Measurements from ENCODE around the gene SERPINB2.

SERPINB2 gene

DNA sequence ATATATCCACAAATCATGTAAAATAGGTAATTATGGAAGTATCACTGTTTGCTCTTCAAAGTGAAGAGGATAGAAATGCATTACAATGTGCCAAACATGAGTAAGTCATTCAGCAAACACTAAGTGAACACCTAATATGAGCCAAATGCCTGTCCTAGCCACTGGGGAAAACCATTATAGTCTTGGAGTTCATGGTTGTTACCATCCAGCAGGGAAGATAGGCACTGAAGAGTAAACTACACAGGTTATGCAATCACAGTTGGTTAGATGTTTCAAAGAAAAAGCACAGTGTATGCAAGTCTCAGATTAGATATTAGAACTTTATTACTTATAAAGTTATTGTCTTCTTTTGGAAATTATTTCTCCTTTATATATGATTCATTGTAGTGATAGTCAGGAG is 3.9 kb upstream of the SERPINB2 start:
- no peaks in the 10 kb centered on the region for H3K27me3 ChIP-seq (ENCODE audit: control insufficient read depth in 5 of 5, insufficient read depth in 4 of 5, low read length in 5 of 5)
- H3K4me3 ChIP-seq (ENCODE audit: low read depth in 1 of 5, low read length in 5 of 5): no peak overlapping the region
- H3K27ac ChIP-seq (ENCODE audit: low read depth, low read length): no peak overlapping the region
- no peaks in the 10 kb centered on the region for H3K9me3 ChIP-seq (ENCODE audit: control insufficient read depth in 5 of 5, low read length in 5 of 5)
- H3K4me1 ChIP-seq (ENCODE audit: control insufficient read depth in 5 of 5, insufficient read depth in 5 of 5, low read length in 5 of 5): peaks cover 0 to 16% (median 7%) of the 10 kb centered on the region in 5 donors
- no peaks in the 10 kb centered on the region for H3K36me3 ChIP-seq (ENCODE audit: control insufficient read depth in 5 of 5, insufficient read depth in 5 of 5, low read length in 5 of 5)
- no peak overlapping the region for H3K9ac ChIP-seq (ENCODE audit: low read length in 5 of 5)

DNA sequence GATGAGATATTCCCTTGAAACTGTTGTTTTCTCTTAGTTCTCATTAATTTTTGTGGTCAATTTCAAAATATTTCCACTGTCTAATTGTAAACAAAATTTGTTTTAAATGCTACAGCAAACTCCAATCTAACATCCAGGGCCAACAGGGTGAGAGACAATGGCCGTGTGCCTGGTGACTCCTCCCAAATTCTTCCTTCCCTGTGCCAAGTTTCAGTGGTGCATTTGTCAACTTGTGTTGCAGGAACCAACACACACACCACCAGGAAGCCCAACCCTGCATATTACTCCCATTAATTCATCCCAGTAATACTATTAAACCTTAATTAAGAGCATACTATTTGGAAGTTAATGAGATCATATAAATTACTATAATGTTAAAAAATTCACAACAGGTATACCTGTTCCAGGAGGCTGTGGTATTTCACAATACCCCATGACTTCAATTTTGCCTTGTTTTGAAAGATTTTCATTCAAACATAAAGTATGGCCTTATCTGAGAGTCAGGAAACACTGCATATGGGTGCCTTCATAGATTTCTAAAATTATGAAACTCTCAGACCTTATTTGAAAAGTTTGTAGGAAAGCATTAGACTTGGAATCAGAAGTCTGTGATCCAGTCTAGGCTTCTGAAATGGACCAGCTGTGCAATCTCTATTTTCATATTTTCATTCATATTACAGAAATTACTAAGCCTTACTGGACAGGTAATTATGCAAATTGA is 1.1 kb downstream of the SERPINB2 start:
- Histone ChIP-seq H3K9me3 (ENCODE audit: control insufficient read depth in 5 of 5, low read length in 5 of 5) (no peaks in the 10 kb centered on the region), H3K4me3 (ENCODE audit: low read depth in 1 of 5, low read length in 5 of 5) (no peak overlapping the region), H3K27me3 (ENCODE audit: control insufficient read depth in 5 of 5, insufficient read depth in 4 of 5, low read length in 5 of 5) (no peaks in the 10 kb centered on the region), H3K4me1 (ENCODE audit: control insufficient read depth in 5 of 5, insufficient read depth in 5 of 5, low read length in 5 of 5) (peaks cover 0 to 30% (median 8%) of the 10 kb centered on the region in 5 donors), H3K27ac (ENCODE audit: low read depth, low read length) (no peak overlapping the region), H3K36me3 (ENCODE audit: control insufficient read depth in 5 of 5, insufficient read depth in 5 of 5, low read length in 5 of 5) (no peaks in the 10 kb centered on the region), H3K9ac (ENCODE audit: low read length in 5 of 5) (no peak overlapping the region)

DNA sequence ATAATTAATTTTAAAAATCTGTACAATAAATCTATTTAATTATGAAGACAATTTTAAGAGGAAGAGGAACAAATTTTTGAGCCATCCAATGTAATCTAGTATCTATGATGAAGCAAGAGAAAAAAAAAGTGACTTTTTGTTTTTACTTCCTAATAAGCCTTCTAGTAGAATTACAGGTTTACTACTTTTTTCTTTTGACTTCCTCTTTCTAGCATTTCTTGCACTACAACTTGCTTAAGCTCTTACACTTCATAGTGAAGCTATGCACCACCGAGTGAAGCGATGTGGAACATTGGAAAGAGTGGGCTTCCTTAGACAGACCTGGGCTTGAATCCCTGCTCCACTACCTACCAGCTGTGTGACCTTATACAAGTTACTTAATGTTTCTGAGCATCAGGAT is 2.1 kb downstream of the SERPINB2 start:
- H3K36me3 ChIP-seq (ENCODE audit: control insufficient read depth in 5 of 5, insufficient read depth in 5 of 5, low read length in 5 of 5): no peaks in the 10 kb centered on the region
- no peaks in the 10 kb centered on the region for H3K9me3 ChIP-seq (ENCODE audit: control insufficient read depth in 5 of 5, low read length in 5 of 5)
- no peak overlapping the region for H3K4me3 ChIP-seq (ENCODE audit: low read depth in 1 of 5, low read length in 5 of 5)
- H3K27ac ChIP-seq (ENCODE audit: low read depth, low read length): no peak overlapping the region
- no peak overlapping the region for H3K9ac ChIP-seq (ENCODE audit: low read length in 5 of 5)
- H3K27me3 ChIP-seq (ENCODE audit: control insufficient read depth in 5 of 5, insufficient read depth in 4 of 5, low read length in 5 of 5): no peaks in the 10 kb centered on the region
- peaks cover 0 to 30% (median 8%) of the 10 kb centered on the region in 5 donors for H3K4me1 ChIP-seq (ENCODE audit: control insufficient read depth in 5 of 5, insufficient read depth in 5 of 5, low read length in 5 of 5)

DNA sequence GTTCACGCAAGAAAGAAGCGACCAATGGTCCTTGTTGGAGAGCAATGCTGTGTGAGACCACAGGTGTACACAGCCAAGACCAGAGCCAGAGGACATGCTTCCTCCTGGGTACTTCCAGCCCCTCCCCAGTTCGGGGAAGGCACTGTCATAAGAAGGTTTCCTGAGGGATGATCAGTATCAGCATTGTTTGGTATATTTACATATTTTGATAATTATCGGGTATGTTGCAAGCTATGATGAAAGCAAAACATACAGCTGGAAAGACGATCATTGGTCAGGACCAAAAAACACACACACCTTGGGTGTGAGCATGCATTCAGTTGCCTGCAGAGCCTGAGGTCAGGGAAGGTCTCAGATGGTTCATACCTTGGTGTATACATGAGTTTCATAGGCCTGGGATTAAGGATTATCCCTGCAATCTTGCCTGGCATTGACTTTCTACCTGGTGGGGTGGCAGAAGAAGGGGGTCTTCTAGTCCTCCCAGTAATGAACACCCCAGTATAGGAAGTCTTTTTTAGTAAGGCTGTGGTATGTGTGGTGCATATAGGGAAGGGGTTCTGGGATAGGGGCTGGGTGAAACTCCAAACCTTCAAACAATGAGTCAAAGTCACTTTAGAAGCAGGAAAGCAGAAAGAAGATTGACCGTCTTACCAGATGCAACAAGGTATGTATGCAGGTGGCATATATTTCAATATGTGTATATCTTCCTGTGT is 2.9 kb downstream of the SERPINB2 start:
- no peaks in the 10 kb centered on the region for H3K36me3 ChIP-seq (ENCODE audit: control insufficient read depth in 5 of 5, insufficient read depth in 5 of 5, low read length in 5 of 5)
- no peaks in the 10 kb centered on the region for H3K9me3 ChIP-seq (ENCODE audit: control insufficient read depth in 5 of 5, low read length in 5 of 5)
- peaks cover 0 to 30% (median 8%) of the 10 kb centered on the region in 5 donors for H3K4me1 ChIP-seq (ENCODE audit: control insufficient read depth in 5 of 5, insufficient read depth in 5 of 5, low read length in 5 of 5)
- H3K27me3 ChIP-seq (ENCODE audit: control insufficient read depth in 5 of 5, insufficient read depth in 4 of 5, low read length in 5 of 5): no peaks in the 10 kb centered on the region
- no peak overlapping the region for H3K4me3 ChIP-seq (ENCODE audit: low read depth in 1 of 5, low read length in 5 of 5)
- H3K27ac ChIP-seq (ENCODE audit: low read depth, low read length): no peak overlapping the region
- H3K9ac ChIP-seq (ENCODE audit: low read length in 5 of 5): no peak overlapping the region

DNA sequence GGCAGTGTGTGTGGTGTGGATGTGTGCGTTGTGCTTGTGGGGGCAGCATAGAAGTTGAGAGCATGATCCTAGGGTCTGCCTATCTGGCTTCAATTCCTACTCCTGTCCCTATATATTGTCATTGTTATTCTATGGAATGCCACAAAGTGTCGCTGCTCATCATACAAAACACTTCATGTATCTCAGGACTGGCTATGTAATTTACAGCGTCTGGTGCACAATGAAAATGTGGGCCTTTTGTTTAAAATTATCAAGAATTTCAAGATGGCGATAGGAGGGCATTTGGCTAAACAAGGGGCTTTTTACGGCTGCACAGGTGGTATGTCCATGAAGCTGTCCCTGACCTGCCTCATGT is 3.4 kb downstream of the SERPINB2 start:
- peaks cover 0 to 30% (median 8%) of the 10 kb centered on the region in 5 donors for H3K4me1 ChIP-seq (ENCODE audit: control insufficient read depth in 5 of 5, insufficient read depth in 5 of 5, low read length in 5 of 5)
- H3K36me3 ChIP-seq (ENCODE audit: control insufficient read depth in 5 of 5, insufficient read depth in 5 of 5, low read length in 5 of 5): no peaks in the 10 kb centered on the region
- H3K9ac ChIP-seq (ENCODE audit: low read length in 5 of 5): no peak overlapping the region
- H3K9me3 ChIP-seq (ENCODE audit: control insufficient read depth in 5 of 5, low read length in 5 of 5): no peaks in the 10 kb centered on the region
- no peak overlapping the region for H3K4me3 ChIP-seq (ENCODE audit: low read depth in 1 of 5, low read length in 5 of 5)
- no peak overlapping the region for H3K27ac ChIP-seq (ENCODE audit: low read depth, low read length)
- no peaks in the 10 kb centered on the region for H3K27me3 ChIP-seq (ENCODE audit: control insufficient read depth in 5 of 5, insufficient read depth in 4 of 5, low read length in 5 of 5)

DNA sequence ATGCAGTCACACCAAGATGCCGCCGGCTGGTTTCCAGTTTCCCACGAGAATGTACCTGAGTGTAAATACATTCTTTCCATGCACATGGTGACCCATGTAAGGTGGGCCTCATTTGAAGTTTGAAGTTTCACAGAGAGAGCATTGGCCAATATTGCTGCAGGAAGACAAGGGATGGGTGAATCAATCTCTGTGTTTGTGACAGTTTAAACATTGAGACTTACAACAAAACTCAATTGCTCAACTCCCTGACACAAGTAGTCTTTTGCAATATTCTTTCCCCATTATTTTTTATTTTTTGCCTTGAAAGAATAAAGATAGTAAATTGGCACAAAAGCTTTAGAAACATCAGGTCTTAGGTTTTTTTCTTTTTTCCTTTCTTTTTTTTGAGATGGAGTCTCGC is 5.1 kb downstream of the SERPINB2 start:
- no peak overlapping the region for H3K4me3 ChIP-seq (ENCODE audit: low read depth in 1 of 5, low read length in 5 of 5)
- no peak overlapping the region for H3K9ac ChIP-seq (ENCODE audit: low read length in 5 of 5)
- H3K9me3 ChIP-seq (ENCODE audit: control insufficient read depth in 5 of 5, low read length in 5 of 5): no peaks in the 10 kb centered on the region
- H3K27me3 ChIP-seq (ENCODE audit: control insufficient read depth in 5 of 5, insufficient read depth in 4 of 5, low read length in 5 of 5): no peaks in the 10 kb centered on the region
- no peaks in the 10 kb centered on the region for H3K36me3 ChIP-seq (ENCODE audit: control insufficient read depth in 5 of 5, insufficient read depth in 5 of 5, low read length in 5 of 5)
- H3K27ac ChIP-seq (ENCODE audit: low read depth, low read length): no peak overlapping the region
- peaks cover 3 to 35% (median 17%) of the 10 kb centered on the region in 5 donors for H3K4me1 ChIP-seq (ENCODE audit: control insufficient read depth in 5 of 5, insufficient read depth in 5 of 5, low read length in 5 of 5)

DNA sequence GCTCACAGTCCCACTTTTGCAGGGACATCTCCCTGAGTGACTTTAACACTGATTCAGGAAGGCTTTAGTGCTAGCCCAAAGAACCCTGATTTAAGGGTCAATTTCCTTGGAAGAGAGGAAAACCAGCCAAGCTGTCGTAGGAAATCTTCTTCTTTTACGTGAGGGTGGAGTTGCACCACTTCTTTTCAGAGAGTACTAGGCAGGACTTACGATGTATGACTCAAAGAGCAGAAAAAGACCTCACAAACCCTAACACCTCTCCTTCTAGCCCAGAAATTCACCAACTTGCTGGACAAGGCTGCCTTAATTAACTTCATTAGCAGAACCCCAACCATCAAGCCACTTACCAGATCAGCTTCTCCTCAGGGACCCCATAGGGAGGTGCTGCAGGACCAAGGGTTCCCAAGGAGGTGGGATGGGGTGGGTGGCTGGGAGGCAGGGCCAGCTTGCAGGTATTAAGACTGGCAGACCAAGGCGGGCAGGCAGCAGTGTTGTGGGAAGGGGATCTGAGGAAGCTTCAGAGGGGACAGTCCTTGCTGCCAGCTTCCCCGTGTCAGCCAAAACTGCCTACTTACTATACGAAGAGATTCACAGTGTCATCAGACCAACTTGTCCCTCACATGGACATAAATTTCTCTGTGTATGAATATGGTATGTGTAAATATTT is 6.7 kb downstream of the SERPINB2 start:
- no peak overlapping the region for H3K27ac ChIP-seq (ENCODE audit: low read depth, low read length)
- no peaks in the 10 kb centered on the region for H3K9me3 ChIP-seq (ENCODE audit: control insufficient read depth in 5 of 5, low read length in 5 of 5)

DNA sequence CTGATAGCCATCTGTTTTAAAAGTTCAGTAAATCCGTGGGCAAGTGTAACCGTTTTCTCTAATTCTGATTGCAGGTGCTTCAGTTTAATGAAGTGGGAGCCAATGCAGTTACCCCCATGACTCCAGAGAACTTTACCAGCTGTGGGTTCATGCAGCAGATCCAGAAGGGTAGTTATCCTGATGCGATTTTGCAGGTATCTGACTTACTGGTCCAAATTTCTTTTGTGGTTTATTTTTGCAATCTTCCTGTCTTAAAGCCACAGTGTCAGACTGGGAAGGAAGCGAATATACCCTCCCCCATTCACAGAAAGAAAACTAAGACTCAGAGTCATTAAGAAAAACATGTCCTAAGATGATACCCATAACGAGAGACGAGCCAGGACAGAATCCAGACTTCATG is 7.7 kb downstream of the SERPINB2 start:
- H3K4me1 ChIP-seq (ENCODE audit: control insufficient read depth in 5 of 5, insufficient read depth in 5 of 5, low read length in 5 of 5): peaks cover 3 to 20% (median 8%) of the 10 kb centered on the region in 5 donors
- H3K27me3 ChIP-seq (ENCODE audit: control insufficient read depth in 5 of 5, insufficient read depth in 4 of 5, low read length in 5 of 5): no peaks in the 10 kb centered on the region
- H3K9ac ChIP-seq (ENCODE audit: low read length in 5 of 5): no peak overlapping the region
- H3K4me3 ChIP-seq (ENCODE audit: low read depth in 1 of 5, low read length in 5 of 5): no peak overlapping the region
- H3K27ac ChIP-seq (ENCODE audit: low read depth, low read length): no peak overlapping the region
- H3K36me3 ChIP-seq (ENCODE audit: control insufficient read depth in 5 of 5, insufficient read depth in 5 of 5, low read length in 5 of 5): no peaks in the 10 kb centered on the region
- H3K9me3 ChIP-seq (ENCODE audit: control insufficient read depth in 5 of 5, low read length in 5 of 5): no peaks in the 10 kb centered on the region

More for the DNA sequence above, 6.7 kb downstream of the SERPINB2 start:
- Histone ChIP-seq H3K36me3 (ENCODE audit: control insufficient read depth in 5 of 5, insufficient read depth in 5 of 5, low read length in 5 of 5) (no peaks in the 10 kb centered on the region), H3K4me1 (ENCODE audit: control insufficient read depth in 5 of 5, insufficient read depth in 5 of 5, low read length in 5 of 5) (peaks cover 3 to 20% (median 8%) of the 10 kb centered on the region in 5 donors), H3K4me3 (ENCODE audit: low read depth in 1 of 5, low read length in 5 of 5) (no peak overlapping the region), H3K27me3 (ENCODE audit: control insufficient read depth in 5 of 5, insufficient read depth in 4 of 5, low read length in 5 of 5) (no peaks in the 10 kb centered on the region), H3K9ac (ENCODE audit: low read length in 5 of 5) (no peak overlapping the region)

DNA sequence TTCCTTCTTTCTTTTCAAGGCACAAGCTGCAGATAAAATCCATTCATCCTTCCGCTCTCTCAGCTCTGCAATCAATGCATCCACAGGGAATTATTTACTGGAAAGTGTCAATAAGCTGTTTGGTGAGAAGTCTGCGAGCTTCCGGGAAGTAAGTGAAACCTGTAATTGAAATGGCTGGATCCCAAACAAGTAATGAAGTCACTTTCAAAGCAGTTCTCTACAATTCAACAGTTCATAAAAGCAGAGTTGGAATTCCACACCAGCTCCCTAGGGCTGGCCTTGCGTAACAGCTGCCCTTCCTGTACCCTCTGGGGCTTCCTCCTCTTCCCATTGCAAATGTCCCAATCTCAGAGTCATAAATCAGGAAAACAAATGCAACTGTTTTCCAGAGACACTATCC is 9.6 kb downstream of the SERPINB2 start:
- Histone ChIP-seq H3K27ac (ENCODE audit: low read depth, low read length) (no peak overlapping the region), H3K36me3 (ENCODE audit: control insufficient read depth in 5 of 5, insufficient read depth in 5 of 5, low read length in 5 of 5) (no peaks in the 10 kb centered on the region), H3K4me1 (ENCODE audit: control insufficient read depth in 5 of 5, insufficient read depth in 5 of 5, low read length in 5 of 5) (peaks cover 3 to 19% (median 8%) of the 10 kb centered on the region in 5 donors)

DNA sequence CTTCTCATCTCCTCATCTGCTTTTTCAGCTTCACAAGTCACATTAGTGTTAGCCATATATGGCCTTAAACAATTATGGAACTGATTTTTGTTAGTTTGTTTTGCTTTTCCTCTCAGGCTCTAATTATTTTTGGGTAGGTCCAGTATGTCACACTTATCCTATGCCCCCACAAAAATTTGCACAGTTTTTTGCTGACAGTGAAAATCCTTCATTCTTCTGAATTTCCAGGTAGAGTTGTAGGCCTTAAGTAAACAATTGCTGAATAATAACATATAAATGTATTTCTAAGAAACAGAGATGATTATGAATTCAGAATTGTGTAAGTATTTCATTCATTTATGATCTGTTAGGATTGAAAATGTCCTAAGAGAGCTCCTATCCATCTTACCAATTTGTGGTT is 11.7 kb downstream of the SERPINB2 start:
- no peak overlapping the region for H3K9ac ChIP-seq (ENCODE audit: low read length in 5 of 5)
- no peaks in the 10 kb centered on the region for H3K9me3 ChIP-seq (ENCODE audit: control insufficient read depth in 5 of 5, low read length in 5 of 5)
- peaks cover 3 to 9% (median 8%) of the 10 kb centered on the region in 5 donors for H3K4me1 ChIP-seq (ENCODE audit: control insufficient read depth in 5 of 5, insufficient read depth in 5 of 5, low read length in 5 of 5)
- no peaks in the 10 kb centered on the region for H3K36me3 ChIP-seq (ENCODE audit: control insufficient read depth in 5 of 5, insufficient read depth in 5 of 5, low read length in 5 of 5)
- no peaks in the 10 kb centered on the region for H3K27me3 ChIP-seq (ENCODE audit: control insufficient read depth in 5 of 5, insufficient read depth in 4 of 5, low read length in 5 of 5)
- no peak overlapping the region for H3K27ac ChIP-seq (ENCODE audit: low read depth, low read length)
- H3K4me3 ChIP-seq (ENCODE audit: low read depth in 1 of 5, low read length in 5 of 5): no peak overlapping the region

More for the DNA sequence above, 9.6 kb downstream of the SERPINB2 start:
- Histone ChIP-seq H3K9ac (ENCODE audit: low read length in 5 of 5) (no peak overlapping the region), H3K9me3 (ENCODE audit: control insufficient read depth in 5 of 5, low read length in 5 of 5) (no peaks in the 10 kb centered on the region), H3K4me3 (ENCODE audit: low read depth in 1 of 5, low read length in 5 of 5) (no peak overlapping the region), H3K27me3 (ENCODE audit: control insufficient read depth in 5 of 5, insufficient read depth in 4 of 5, low read length in 5 of 5) (no peaks in the 10 kb centered on the region)

Data from subcutaneous abdominal adipose tissue (tissue), 5 donors.